C1 segment of cervical spinal cord (tissue), 14 donors: ENCODE results near the gene PDAP1.

Source experiments
- DNase-seq, 14 donors: peaks; one replicate each; lab custom pipeline; 2025; lab: John Stamatoyannopoulos, UW

Gene PDAP1

GRCh38 chr7:99424932-99425730 lies 16.7 kb upstream of the PDAP1 start:
- DNase-seq, result no peak

- DNase-seq, result no peak
Measured at GRCh38 chr7:99422625-99423024, 14.2 kb upstream of the PDAP1 start.

DNA sequence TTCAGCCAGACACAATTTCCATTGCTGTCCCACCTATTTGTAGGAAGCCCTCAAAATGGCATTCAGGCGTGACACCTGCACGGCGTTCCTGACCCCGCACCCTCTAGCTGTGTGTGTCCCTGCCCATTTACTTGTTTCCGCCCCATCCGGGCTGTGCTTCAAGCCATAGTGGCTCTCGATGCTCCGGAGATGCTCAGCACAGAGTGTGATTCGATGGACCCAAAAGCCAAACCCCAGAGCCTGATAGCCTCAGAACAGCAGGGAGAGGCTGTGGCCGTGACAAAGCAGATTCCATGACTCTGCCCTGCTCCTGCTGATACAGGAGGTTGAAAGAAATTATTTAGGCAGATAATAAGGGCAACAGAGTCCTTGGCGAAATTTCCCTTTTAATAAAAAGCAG lies 13.8 kb upstream of the PDAP1 start:
- DNase-seq, result no peak

GRCh38 chr7:99420986-99421385 lies 12.6 kb upstream of the PDAP1 start:
- DNase-seq, result no peak

GRCh38 chr7:99420213-99420612 lies 11.8 kb upstream of the PDAP1 start:
- DNase-seq, result no peak

- DNase-seq, result no peak
Measured at GRCh38 chr7:99419323-99420021, 11.1 kb upstream of the PDAP1 start.

GRCh38 chr7:99418260-99418659 lies 9.9 kb upstream of the PDAP1 start:
- no peak for DNase-seq

- peak in 4 of 14 donors; percentile 1 to 19 (median 6) for DNase-seq
Measured at GRCh38 chr7:99415513-99416127, 7.2 kb upstream of the PDAP1 start.

GRCh38 chr7:99410635-99411034 lies 2.2 kb upstream of the PDAP1 start:
- DNase-seq, result no peak

- DNase-seq, result no peak
Measured at GRCh38 chr7:99409806-99410205, 1.4 kb upstream of the PDAP1 start.

GRCh38 chr7:99409192-99409572 lies 785 bp upstream of the PDAP1 start:
- DNase-seq, result peak in 1 of 14 donors; percentile 45

- DNase-seq, result peak in 3 of 14 donors; percentile 27 to 60 (median 45)
Measured at GRCh38 chr7:99407872-99408378, 472 bp downstream of the PDAP1 start.

DNA sequence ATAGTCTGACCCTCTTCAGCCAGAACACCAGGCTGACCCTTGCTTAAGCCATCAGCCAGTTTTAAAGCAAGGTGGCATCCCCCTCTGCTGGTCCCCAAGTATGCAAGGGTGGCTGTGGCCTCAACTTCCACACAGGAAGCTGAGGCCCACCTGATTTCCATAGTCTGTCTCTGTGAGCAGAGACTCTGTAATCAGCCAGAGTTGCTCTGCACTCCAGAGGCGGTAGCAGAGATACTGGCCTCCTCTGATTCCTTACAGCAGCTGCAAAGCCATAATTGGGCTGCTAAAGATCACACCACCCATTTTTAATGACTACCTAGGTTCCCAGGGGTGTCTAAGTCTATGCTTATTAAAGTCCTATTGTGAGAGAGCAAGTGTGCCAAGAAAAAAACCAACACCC lies 1.8 kb downstream of the PDAP1 start:
- DNase-seq, result no peak

- no peak for DNase-seq
Measured at GRCh38 chr7:99404977-99405320, 3.4 kb downstream of the PDAP1 start.

- DNase-seq, result no peak
Measured at GRCh38 chr7:99404235-99404976, 4.0 kb downstream of the PDAP1 start.

GRCh38 chr7:99403764-99404163 lies 4.6 kb downstream of the PDAP1 start:
- no peak for DNase-seq

DNA sequence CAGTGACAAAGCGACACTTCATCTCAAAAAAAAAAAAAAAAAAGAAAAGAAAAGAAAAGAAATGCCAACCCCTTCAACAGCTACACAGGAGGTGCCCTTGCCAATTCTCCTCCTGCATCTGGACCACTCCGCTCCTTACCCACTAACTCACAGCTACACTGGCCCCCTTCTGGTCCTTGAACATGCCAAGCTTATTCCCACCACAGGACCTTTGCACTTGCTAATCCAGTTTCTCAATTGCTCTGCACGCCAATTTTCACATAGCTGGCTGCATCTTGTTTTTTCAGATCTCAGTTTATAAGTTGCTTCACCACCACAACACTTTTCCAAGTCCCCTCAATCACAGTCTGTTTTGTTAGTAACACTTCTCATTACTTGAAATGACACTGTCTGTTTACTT lies 5.5 kb downstream of the PDAP1 start:
- no peak for DNase-seq

DNA sequence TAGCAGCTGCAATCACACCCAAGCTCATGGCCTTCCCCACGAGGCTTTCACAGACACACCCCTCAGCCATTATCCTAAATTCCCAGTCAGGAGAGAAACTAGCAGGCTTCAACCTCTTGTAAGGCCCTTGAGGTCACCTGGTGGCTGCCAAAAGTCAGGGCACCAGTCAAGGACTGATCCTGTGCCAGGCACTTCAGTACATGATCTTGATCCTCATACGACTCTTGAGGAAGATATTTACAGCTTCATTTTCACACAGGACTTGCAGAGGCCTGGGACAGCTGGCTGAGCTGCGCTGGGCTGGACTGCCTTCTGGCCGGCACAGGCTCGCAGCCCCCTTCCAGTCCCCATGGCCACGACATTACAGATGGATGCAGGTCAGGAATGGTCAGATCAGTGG lies 8.8 kb downstream of the PDAP1 start:
- no peak for DNase-seq

- DNase-seq, result no peak
Measured at GRCh38 chr7:99398891-99399445, 9.4 kb downstream of the PDAP1 start.

- DNase-seq, result no peak
Measured at GRCh38 chr7:99397297-99397983, 11.0 kb downstream of the PDAP1 start.
